Stimulated activated naive CD8-positive, alpha-beta T cell treated with anti-CD3 and anti-CD28 coated beads, Interleukin-15, Interleukin-2, amounts not matched to agents 100 U/mL and 50 U/mL, for 24 hours (primary cell): ENCODE results near the gene GPR137B.
A peak's percentile ranks its signal among the peaks of the same experiment; 100 is the strongest.
"Not testable (repeated sequence)": the region's sequence is repeated elsewhere in the genome, so short reads cannot be mapped to it uniquely, and the experiment has no call there.

Experiments used
- ATAC-seq: fragments of 150-1000 bp; cut with Tn5 transposase; one replicate; pipeline ENCODE4 v1.10.0; 2021
- DNase-seq: peaks from one replicate; pipeline ENCODE4 v3.0.0; 2021

GPR137B gene

GRCh38 chr1:236142253-236143103 lies at the start of gene GPR137B:
TSS of gene GPR137B (plus strand) at chr1:236142539. CDS start at chr1:236142623, 84 bp downstream.
- DNase-seq: peak; percentile 71
- peak; percentile 78 for ATAC-seq

- ATAC-seq: no peak
- DNase-seq: no peak
These were observed 49.4 kb upstream of the GPR137B start for GRCh38 chr1:236092899-236093298.

GRCh38 chr1:236095705-236096520 lies 46.4 kb upstream of the GPR137B start:
- no peak for ATAC-seq

GRCh38 chr1:236096660-236097482 lies 45.5 kb upstream of the GPR137B start:
- not testable (repeated sequence) for ATAC-seq
- DNase-seq: peak; percentile 79

More at GRCh38 chr1:236095705-236096520, 46.4 kb upstream of the GPR137B start:
- no peak for DNase-seq

GRCh38 chr1:236098267-236098666 lies 44.1 kb upstream of the GPR137B start:
- ATAC-seq (no peak), DNase-seq (no peak)

GRCh38 chr1:236099355-236099974 lies 42.9 kb upstream of the GPR137B start:
- no peak for ATAC-seq
- DNase-seq: no peak

GRCh38 chr1:236100799-236101198 lies 41.5 kb upstream of the GPR137B start:
- no peak for ATAC-seq
- DNase-seq: no peak

- DNase-seq (no peak), ATAC-seq (no peak)
These were observed 40.8 kb upstream of the GPR137B start for GRCh38 chr1:236101233-236102200.

GRCh38 chr1:236102611-236103010 lies 39.7 kb upstream of the GPR137B start:
- ATAC-seq (no peak), DNase-seq (no peak)

GRCh38 chr1:236103059-236103458 lies 39.3 kb upstream of the GPR137B start:
- ATAC-seq (no peak), DNase-seq (no peak)

GRCh38 chr1:236103646-236104218 lies 38.6 kb upstream of the GPR137B start:
- ATAC-seq (peak; percentile 45), DNase-seq (peak; percentile 56)

- ATAC-seq: no peak
- DNase-seq: no peak
These were observed 35.0 kb upstream of the GPR137B start for GRCh38 chr1:236107121-236107907.

GRCh38 chr1:236108027-236108648 lies 34.2 kb upstream of the GPR137B start:
- ATAC-seq: no peak

GRCh38 chr1:236110137-236110536 lies 32.2 kb upstream of the GPR137B start:
- ATAC-seq: no peak

More at GRCh38 chr1:236108027-236108648, 34.2 kb upstream of the GPR137B start:
- DNase-seq: no peak

GRCh38 chr1:236111527-236112331 lies 30.6 kb upstream of the GPR137B start:
- no peak for ATAC-seq
- no peak for DNase-seq

More at GRCh38 chr1:236110137-236110536, 32.2 kb upstream of the GPR137B start:
- DNase-seq: no peak

GRCh38 chr1:236112332-236112627 lies 30.1 kb upstream of the GPR137B start:
- DNase-seq: no peak
- no peak for ATAC-seq

- no peak for ATAC-seq
- no peak for DNase-seq
These were observed 28.9 kb upstream of the GPR137B start for GRCh38 chr1:236113324-236114032.
